ENCODE data around the gene PCDH1. TPM values are rescaled to one million over a fixed set of nuclear protein-coding genes. Genes with fewer than 3 reads are reported as not detected.
A peak's percentile ranks its signal among the peaks of the same experiment; 100 is the strongest.

The PCDH1 gene
- total and polyA plus RNA-seq, 2 of the 13 experiments (the other 11 are each of a cell fraction or from before 2014, with no cell fraction given) = 0.11 to 0.83 TPM

GRCh38 chr5:141923448-141924313, 45.5 kb upstream of the PCDH1 start, which contains the start of gene DELE1 (continued):
- TF ChIP-seq AKNA (CRISPR knock-in tag; IDR thresholded peaks at IDR 0.05; ENCODE audit: borderline replicate concordance) (no peak), ZNF350 (CRISPR knock-in tag; IDR thresholded peaks at IDR 0.05; ENCODE audit: borderline replicate concordance, low read depth) (peak; percentile 96), CBX5 (CRISPR knock-in tag; IDR thresholded peaks at IDR 0.05; ENCODE audit: borderline replicate concordance) (peak; percentile 61; the same call in 1 of the 2 replicates), RELA (CRISPR knock-in tag; IDR thresholded peaks at IDR 0.05) (peak; percentile 84; the same call in 1 of the 2 replicates), ATF4 (CRISPR knock-in tag; IDR thresholded peaks at IDR 0.05) (no peak)
